ENCODE results near the gene CD22.
"Not testable (repeated sequence)": the region's sequence is repeated elsewhere in the genome, so short reads cannot be mapped to it uniquely, and the experiment has no call there.

CD22 gene

DNA sequence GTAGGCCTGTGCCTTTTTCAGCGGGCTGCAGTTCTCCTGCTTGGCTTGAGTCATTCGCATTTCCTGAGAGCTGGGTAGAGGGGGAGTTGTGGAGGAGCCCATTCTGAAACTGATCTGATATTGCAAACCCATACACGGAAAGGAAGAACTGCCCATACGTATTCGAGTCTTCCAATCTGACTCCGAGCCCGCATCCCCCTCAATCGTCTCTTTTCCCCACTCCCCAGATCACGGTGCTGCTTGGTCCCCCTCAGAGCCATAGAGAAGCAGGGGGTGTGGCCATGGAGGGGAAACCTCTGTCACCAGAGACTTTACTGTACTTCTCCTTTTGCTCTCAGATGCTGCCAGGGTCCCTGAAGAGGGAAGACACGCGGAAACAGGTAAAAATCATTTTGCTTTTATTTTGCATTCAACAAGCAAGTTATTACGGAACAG, at the start of gene CD22:
Gene CD22, plus strand, starts transcription at position 337 of the 435 bp plus-strand sequence. CDS start 2,854 bp downstream, outside the sequence.
- no peak for DNase-seq

DNA sequence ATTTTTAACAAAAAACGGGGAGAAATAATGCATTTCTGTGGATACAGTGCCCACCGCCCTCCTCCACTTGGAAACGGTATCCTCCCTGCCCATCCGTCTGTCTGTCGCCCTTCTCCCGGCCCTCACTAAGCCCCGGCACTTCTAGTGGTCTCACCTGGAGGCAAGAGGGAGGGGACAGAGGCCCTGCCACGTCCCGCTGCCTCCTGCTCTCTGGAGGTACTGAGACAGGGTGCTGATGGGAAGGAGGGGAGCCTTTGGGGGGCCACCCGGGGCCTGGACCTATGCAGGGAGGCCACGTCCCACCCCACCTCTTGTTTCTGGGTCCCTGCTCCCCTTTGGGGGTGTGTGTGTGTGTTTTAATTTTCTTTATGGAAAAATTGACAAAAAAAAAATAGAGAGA, 49.6 kb upstream of the CD22 start:
- DNase-seq, result no peak

DNA sequence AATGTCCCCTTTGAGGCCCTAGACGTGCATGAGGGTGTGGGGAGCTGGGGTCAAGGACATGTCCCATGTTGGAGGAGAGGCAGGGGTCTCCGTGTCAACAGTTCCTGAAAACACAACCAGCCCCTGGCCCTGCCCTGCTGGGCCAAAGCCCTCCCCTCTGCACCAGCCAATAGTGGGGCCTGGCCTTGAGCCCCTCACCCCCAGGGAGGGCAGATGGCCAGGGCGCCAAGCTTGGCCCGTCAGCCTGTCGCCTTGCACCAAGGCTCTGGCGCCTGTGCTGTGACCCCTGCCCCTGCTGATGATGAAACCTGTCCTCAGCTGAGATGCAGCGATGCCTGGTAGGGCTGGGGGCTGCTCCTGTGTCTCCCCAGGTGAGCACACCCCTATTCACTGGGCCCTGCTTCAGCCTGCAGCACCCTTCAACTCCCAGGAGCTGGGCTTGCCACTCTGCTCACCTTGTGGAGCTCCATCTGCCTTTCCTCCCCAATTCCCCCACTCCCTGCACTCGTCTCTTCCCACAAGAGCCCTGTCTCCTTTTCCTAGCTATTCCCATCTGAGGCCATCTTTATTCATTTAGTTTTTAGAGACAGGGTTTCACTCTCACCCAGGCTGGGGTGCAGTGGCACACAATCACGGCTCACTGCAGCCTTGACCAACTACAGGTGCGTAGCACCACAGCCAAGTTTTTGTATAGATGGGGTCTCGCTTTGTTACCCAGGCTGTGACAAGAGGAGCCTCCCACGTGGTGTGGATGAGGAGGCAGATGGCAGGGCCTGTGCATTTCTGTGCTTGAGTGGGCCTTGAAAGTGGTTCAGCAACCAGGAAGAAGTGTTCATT, 48.8 kb upstream of the CD22 start:
- no peak for DNase-seq

DNA sequence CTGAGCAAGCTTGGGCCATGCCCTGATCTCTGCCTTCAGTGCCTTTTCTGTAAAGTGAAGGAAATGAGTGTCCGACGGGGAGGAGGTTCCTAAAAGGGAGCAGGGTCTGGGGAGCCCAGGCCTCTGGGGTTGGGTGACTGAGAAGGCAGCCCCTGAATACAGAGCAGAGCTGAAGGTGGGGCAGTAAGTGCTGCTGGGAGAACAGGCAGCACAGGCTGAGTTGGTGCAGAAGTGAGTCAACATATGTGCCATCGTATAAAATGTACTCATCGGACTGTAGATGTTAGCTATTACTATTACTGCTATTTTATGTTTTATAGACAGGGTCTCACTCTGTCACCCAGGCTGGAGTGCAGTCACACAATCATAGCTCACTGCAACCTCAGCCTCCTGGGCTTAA, 47.7 kb upstream of the CD22 start:
- no peak for DNase-seq

DNA sequence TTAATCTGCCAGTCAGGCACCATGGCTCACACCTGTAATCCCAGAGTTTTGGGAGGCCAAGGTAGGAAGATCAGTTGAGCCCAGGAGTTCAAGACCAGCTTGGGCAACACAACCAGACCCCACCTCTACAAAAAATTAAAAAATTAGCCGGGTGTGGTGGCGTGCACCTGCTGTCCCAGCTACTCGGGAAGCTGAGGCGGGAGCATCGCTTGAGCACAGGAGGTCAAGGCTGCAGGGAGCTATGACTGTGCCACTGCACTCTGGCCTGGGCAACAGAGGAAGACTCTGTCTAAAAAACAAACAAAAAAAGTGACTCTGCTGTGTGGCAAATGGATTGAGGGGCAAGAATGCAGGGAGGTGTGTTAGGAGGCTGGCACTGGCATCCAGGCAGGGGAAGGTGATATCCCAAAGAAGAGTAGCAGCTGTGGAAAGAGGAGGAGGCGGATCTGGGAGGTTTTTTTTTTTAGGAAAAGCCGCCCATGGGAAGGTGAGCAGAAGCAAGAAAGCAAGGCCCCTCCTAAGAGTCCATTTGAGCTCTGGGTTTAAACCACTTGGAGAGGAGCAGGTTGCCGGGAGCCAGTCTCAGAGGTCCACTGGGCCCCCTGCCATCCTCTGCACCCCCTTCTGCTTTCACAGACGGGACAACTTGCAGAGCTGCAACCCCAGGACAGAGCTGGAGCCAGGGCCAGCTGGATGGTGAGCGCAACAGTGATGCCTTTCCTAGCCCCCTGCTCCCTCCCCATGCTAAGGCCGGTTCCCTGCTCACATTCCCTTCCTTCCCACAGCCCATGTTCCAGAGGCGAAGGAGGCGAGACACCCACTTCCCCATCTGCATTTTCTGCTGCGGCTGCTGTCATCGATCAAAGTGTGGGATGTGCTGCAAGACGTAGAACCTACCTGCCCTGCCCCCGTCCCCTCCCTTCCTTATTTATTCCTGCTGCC, 44.6 kb upstream of the CD22 start:
- DNase-seq, result no peak

DNA sequence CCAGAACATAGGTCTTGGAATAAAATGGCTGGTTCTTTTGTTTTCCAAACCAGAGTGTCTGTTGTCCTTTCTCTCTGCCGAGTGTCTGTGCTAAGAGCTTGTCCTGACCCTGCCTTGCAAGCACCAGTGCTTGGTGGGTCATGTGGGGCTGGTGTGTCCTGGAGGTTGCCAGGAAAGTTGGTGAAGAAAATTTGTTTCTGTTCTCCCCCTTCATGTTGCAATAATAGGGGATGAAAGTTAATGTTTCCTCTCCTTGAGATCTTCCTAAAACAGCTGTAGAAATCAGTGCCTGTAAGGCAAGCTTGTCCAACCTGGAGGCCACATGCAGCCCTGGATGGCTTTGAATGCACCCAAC, 43.9 kb upstream of the CD22 start:
- DNase-seq, result no peak

DNA sequence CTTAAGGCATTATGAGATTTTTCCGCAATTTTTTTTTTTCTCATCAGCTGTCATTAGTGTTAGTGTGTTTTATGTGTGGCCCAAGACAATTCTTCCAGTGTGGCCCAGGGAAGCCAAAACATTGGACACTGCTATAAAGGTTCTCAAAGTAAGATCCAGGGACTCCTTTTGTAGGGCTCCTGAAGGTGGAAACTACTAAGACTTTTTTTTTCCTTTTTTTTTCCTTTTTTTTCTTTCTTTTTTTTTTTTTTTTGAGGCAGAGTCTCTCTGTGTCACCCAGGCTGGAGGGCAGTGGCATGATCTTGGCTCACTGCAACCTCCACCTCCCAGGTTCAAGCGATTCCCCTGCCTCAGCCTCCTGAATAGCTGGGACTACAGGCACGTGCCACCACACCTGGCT, 43.5 kb upstream of the CD22 start:
- DNase-seq, result not testable (repeated sequence)

DNA sequence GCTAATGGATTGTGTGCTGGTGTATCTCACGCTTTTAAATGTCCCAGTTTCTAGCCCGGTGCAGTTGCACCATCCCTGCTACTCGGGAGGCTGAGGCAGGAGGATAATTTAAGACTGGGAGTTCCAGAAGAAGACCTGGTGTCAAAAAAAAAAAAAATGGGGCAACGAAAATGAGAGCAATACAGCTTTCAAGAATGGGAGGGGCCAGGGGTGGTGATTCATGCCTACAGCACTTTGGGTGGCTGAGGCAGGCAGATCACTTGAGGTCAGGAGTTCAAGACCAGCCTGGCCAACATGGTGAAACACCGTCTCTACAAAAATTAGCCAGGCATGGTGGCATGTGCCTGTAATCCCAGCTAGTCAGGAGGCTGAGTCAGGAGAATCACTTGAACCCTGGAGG, 42.9 kb upstream of the CD22 start:
- DNase-seq, result not testable (repeated sequence)

DNA sequence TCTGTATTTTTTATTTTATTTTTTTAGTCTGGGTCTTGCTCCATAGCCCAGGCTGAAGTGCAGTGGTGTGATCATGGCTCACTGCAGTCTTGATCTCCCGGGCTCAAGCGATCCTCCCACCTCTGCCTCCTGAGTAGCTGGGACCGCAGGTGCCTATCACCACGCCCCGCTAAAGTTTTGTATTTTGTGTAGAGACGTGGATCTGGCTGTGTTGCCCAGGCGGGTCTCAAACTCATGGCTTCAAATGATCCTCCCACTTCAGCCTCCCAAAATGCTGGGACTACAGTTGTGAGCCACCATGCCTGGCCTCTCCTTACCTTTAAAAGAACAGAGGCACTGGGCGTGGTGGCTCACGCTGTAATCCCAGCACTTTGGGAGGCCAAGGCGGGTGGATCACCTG, 41.3 kb upstream of the CD22 start:
- no peak for DNase-seq

DNA sequence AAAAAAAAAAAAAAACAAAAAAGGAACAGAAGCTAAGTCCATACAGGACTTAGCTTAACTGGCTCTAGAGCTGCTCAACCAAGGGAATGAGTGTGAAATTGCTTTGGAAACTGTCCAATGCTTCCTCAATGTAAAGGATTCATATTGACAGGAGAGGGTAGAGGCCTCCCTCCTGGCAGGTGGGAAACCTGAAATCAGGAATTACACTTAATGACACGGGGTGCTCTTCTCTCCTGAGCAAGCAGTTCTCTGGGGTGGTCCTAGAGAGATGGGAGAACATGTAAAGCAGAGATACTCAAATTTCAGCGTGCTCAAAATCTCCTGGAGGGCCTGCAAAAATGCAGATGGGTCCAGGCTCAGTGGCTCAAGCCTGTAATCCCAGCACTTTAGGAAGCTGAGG, 40.7 kb upstream of the CD22 start:
- DNase-seq, result no peak

DNA sequence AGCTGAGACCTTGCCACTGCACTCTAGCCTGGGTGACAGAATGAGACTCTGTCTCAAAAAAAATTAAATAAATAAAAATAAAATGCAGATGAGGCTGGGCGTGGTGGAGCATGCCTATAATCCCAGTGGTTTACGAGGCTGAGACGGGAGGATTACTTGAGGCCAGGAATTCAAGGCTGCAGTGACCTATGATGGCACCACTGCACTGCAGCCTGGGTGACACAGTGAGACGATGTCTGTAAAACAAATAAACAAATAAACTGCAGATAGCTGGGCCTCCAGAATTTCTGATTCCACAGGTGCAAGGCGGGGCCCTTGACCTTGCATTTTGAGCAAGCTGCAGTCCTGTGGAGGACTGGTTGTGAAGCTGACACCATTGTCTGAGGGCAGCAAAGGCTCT, 40.1 kb upstream of the CD22 start:
- no peak for DNase-seq

DNA sequence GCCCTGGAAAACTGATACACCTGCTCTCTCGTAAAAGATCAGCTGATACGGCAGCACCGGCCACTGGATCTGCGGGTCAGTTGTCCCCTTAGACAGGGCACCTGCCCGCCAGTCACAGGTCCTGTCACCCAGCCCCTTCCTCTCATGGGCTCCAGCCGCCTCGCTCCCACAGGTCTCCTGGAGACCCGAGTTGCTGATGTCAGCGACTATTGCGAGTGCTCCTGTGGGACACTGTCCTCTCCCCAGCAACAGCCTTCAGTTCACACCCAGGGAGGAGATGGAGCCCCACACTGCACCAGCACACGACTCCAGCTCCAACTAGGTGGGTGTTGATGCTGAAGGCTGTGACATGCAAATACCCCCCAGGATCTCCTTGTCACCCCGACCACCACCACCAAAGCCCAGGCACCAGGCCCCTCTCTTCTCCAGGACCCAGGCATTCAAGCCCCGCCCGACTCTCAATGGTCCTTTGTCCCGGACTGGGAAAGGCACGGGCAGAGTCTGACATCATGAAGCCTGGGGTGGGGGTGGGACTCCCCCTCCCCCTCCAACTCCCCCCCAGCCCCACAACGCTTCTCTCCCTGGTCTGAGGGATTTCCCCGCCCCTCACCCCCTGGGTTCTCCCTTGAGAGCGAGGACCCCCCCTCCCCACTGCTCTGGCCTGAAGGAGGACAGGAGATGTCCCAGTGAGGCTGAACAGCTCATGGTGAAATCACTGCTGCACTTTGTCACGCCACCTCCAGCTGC, 38.4 kb upstream of the CD22 start:
- DNase-seq, result peak in 52 of 56 donors; percentile 34 to 89 (median 72)

DNA sequence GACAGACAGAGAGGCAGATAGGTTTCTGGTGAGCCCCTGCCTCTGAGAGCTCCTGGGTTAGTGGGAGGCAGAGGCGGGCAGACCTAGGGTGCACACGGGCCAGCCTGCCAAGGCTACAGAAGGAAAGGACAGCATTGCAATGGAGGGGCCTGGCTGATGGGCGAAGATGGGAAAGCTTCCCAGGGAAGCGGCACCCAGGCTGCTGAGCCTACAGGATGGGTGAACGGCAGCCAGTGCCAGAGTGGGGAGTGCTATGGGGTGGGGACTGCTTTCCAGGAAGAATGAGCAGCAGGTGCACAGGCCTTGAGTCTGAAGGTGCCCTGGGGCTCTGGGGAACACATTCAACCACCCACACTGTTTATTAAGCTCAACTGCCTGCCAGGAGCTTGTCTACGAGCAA, 37.7 kb upstream of the CD22 start:
- DNase-seq, result peak in 12 of 56 donors; percentile 28 to 73 (median 54)

DNA sequence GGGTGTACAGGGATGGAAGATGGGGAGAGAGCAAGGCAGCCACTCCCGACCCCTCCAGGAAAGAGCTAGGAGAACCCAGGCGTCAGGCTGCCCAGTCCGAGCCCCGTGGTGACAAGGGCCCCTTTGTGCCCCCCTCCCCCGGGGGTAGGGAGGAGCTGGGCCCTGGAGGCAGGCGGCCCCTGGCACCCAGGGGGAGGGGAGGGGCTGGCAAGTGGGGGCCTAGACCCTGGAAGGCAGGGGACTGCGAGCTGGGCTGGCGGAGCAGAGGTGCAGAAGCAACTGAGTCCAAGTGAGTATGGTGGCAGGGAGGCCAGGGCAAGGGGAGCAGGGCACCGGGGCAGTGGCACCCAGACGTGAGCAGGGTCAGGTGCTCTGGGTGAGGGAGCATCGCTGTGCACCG, 37.1 kb upstream of the CD22 start, which contains the start of gene MAG:
Gene MAG, plus strand, starts transcription at position 246 of the 400 bp plus-strand sequence. CDS start 3,248 bp downstream, outside the sequence.
- peak in 53 of 56 donors; percentile 18 to 96 (median 82) for DNase-seq

DNA sequence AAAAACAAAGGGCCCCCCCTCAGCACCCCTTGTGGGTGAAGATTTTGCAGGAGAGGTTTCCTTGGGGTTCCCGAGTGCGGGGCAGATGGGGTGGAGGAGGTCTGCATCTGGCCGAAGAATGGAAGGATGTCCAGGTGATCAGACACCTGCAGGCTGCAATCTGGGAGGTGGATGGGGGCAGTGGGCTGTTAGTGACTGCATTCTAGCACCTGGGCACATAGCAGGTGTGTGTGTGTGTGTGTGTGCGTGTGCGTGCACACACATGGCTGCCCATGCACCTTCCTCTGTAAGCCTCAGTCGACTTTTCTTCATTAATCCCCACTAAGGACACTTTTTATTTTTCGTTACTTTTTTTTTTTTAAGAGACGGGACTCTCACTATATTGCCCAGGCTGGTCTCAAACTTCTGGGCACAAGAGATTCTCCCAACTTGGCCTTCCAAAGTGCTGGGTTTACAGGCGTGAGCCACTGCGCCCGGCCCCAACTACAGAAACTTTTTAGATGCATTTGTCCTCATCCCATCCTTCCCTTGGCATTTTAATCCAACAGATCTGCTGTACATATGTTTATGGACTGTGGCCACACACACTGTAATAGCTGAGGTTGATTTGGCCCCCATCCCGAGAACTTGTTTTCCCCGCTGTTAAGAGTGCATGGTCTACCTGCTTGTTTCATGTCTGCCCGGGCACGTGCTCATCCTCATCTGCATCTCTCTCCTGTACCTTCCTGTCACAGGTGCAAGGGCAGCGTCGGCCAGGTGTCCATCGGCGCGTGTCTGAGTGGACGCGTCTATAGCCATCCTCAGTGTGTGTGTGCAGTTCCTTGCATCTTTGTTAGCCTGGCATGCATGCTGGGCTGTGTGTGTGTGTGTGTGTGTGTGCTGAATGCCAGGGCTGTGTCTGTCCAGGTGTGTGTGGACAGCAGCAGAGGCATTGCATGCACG, 36.3 kb upstream of the CD22 start:
- DNase-seq, result no peak

DNA sequence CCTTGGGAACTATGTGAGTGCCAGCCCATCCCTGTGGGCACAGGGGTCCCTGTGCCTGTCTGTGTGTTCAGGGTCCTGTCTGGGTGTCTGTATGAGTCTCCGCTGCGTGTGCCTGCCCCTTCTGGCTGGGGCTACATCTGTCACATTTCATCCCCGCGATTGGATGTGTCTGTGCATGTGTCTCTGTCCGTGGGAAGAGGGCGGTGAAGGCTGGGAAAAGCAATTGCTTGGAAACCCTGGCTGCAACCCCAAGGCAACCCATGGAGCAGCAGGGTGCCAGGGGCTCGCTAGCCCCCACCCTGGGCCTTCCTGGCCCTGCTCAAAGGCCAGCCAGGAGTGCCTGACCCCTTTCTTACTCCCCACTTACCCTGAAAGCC, 35.6 kb upstream of the CD22 start:
- DNase-seq, result peak in 37 of 56 donors; percentile 14 to 77 (median 47)

DNA sequence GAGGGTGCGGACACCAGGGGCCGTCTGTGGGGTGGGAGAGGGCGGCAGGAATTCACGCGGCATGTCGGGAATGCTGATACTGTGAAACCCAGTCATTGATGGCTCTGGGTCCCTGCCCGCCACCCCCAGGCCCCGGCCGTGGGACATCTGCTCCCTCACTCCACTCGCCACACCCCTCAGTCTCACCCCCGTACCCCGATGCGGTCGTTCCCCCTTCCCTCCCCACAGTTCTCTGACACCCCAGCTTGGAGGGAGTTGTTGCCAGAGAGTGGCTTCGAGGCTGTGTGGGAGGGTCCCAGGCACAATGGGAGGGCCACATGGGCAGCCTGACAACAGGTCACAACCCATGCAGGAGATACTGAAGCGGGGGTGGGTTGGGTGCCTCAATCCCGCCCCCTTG, 35.2 kb upstream of the CD22 start:
- no peak for DNase-seq

DNA sequence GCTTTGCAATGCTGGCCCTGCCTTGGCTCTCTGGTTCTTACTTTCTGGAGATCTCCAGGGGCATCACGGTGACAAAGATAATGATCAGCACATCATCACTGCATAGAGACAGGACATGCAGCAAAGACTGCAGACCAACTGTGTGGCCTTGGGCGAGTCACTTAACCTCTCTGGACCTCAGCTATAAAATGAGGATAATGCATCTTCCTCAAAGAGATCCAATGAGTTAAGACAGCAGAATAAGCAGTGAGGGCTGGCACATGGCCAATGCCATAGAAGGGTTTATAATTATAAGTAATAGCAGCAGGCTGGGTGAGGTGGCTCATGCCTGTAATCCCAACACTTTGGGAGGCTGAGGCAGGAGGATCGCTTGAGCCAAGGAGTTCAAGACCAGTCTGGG, 34.7 kb upstream of the CD22 start:
- DNase-seq, result peak in 2 of 56 donors; percentile 17 to 28

DNA sequence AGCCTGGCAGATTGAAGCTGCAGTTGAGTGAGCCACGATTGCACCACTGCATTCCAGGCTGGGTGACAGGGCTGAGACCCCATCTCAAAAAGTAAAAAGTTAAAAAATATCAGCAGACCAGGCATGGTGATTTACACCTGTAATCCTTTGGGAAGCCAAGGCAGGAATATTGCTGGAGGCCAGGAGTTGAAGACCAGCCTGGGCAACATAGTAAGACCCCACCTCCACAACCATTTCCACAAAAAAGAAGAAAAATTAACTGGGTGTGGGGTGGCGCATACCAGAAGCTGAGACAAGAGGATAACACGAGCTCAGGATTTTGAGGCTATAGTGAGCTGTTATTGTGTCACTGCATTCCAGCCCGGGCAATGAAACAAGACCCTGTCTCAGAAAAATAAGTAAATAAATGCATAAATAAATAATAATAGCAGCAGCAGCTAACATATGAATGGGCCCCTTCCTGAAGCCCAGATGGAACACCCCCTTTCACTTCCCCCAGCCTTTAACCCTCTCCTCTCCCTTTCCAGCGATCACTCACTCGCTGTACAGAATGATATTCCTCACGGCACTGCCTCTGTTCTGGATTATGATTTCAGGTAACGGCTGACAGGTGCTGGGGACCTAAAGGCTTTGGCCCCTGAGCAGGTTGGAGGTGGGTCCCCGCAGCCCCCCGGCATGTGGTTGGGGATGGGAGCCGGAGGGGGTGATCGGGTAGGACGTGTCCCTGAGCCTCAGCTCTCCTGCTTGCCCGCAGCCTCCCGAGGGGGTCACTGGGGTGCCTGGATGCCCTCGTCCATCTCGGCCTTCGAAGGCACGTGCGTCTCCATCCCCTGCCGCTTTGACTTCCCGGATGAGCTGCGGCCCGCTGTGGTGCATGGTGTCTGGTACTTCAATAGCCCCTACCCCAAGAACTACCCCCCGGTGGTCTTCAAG, 33.9 kb upstream of the CD22 start:
- DNase-seq, result no peak

All from amygdala (tissue), 56 donors.